Kasumi-1 (cell line): Measurements from ENCODE around the gene KRT26.

Experiments used
- DNase-seq, 2 experiments: peaks; one replicate each; lab custom pipeline; 2025; lab: John Stamatoyannopoulos, UW

The KRT26 gene

DNA sequence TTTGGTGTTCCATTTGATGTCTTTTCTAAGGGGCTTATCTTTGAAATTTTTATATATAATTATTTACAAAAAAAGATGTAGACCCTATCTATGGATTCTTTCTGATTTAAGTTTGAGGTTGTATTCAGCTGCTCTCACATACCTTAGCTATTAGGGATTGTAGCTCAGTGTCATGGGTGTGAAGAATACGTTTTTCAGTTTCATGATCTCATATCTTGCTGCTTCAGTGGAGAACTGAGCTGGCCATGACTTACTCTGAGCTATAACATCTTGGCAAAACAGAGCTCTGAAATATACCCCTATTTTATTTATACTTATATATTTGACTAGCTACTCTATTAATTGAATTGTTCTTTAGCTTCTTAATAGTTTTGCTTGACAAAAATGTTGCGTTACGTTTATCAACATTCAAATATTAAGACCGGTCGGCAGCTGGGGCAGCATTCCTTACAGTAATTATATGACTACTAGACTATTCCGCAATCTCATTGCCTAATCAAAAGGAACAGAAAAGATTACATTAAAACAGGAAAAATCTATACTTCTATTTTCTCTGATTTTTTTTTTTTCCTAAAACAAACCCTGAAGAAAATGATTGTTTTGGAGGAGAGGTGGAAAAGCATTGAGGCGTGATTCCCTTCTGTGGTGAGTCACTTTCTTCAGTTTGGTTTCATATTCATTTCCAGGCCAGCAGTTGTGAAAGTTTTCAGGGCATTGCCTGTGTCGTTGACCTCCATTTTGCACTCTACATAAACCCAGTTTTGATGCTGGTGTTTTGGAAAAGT is 44.4 kb downstream of the KRT26 start:
- no peak for DNase-seq

DNA sequence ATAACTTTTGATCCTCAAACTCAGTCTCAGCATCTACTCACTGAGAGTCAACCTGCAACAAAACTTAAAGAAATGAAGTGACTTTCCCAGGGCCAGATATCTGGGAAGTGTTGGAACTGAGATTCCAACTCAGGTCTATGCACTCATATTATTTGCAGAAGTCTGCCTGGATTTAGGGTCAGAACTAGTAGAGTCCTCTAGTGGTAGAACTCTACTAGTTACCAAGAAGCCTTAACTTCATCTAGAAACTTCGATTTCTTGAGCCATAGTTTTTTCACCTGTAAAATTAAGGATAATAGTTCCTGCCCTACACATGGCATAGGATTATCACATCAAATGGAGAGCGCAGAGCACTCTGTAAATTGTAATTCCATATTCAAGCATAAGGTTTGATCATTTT is 45.1 kb downstream of the KRT26 start:
- DNase-seq: peak in 1 of 2 experiments; percentile 12

DNA sequence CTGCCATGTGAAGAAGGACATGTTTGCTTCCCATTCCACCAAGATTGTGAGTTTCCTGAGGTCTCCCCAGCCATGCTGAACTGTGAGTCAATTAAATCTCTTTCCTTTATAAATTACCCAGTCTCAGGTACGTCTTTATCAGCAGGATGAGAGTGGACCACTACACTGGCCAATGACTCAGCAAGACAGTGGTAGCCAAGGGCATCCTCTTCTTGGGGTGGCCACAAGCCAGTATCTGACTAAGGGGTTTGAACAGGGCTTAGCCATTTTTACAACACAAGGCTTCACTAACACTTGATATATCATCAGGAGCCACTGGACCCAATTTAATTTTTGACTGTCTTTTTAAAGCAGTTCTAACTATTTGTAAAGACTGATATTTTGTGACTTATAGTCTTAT is 47.3 kb downstream of the KRT26 start:
- no peak for DNase-seq

DNA sequence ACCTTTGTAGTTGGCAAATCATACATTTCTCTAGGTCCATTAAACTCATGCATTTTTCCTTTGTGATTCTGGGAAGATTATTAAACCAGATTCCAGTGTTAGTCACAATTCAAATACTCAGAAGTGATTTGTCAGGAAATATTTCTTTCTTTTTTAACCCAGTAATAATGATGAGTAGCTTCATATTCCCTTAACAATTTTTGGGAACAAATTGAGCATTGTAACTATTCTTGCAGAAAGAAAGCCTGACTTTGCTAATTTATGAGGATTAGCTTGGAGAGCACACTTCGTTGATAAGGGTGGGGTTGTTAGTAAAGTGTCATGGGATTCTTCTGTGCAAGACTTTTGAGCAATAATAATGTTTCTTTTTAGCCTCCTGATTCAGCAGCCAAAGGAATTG is 49.8 kb downstream of the KRT26 start:
- DNase-seq: no peak

DNA sequence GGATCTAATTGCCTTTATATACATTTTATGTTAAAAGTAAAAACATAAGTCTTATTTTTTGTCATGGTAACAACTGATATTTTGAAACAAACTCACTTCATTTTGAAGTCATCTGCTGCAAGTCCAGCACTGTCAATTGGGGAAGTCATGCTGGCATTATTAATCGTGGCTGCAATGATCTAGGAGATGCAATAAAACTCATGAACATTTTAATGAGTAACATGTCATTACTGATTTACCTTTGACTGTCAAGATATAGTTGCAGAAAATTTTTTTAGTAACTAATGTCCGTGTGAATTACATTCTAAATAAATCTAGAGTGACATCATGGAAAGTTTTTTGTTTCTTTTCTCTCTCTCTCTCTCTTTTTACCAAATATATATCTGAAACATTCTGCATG is 51.1 kb downstream of the KRT26 start:
- DNase-seq: no peak

DNA sequence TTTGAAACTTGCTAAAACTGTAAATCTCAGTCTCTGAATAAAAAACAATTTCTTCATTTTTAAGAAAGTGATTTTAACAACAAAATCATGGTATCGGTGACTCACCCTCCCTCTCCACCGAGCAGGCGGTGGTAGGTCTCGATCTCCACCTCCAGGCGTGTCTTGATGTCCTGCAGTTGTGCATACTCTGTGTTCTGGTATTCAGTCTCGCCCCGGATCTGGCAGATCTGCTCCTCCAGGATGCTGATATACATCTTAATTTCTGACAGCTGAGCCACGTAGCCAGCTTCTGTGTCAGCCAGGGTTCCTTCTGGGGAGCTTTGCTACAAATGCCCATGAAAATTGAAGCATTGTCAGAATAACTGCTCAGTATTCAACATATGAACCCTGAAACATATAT is 53.1 kb downstream of the KRT26 start:
- no peak for DNase-seq

DNA sequence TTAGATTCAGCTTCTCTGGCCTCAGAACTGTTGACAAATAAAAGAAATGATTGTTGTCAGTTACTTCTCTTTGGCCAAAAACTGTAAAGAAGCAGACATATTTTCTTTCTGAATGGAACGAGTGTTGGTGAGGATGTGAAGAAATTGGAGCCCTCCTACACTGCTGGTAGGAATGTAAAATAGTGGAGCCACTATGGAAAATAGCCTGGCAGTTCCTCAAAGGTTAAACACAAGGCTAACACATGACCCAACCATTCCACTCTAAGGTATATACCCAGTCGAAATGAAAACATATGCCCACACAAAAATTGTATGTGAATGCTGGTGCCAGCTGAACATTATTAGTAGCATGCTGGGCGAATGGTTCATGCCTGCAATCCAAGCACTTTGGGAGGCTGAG is 54.2 kb downstream of the KRT26 start:
- no peak for DNase-seq
